PC-3 (cell line): ENCODE data around the gene PTMS. TPM values are rescaled to one million over a fixed set of nuclear protein-coding genes. Genes with fewer than 3 reads are reported as not detected.
A peak's percentile ranks its signal among the peaks of the same experiment; 100 is the strongest.

Source experiments
- ATAC-seq: fragments of 200-7000 bp; cut with Tn5 transposase; 2 replicates; pipeline ENCODE4 v1.9.1; 2020; ENCODE audit warnings: mild to moderate bottlenecking, moderate library complexity
- BruUV-seq: library from RNA; stranded (reverse); fragments of 400-500 nt; replicated peaks from 2 replicates; lab custom pipeline; 2021; lab: Mats Ljungman, UMichigan
- CTCF ChIA-PET: fragments of 300-600 bp; sonication (Branson Sonifier 250); formaldehyde crosslinking; loops from one replicate; lab custom pipeline; 2022; ENCODE audit warnings: antibody characterized with exemption; lab: Charles Lee
- POLR2A ChIA-PET: fragments of 300-600 bp; sonication (Branson Sonifier 250); formaldehyde crosslinking; loops from one replicate; lab custom pipeline; 2022; ENCODE audit warnings: antibody characterized with exemption; ENCODE audit not compliant: unreplicated experiment; lab: Charles Lee
- DNase-seq: peaks from one replicate; pipeline ENCODE4 v3.0.0-alpha.2; 2015
- H2AFZ ChIP-seq: fragments of 300-600 bp; sonication (generic); 2 replicates; pipeline ENCODE4 v1.6.0; 2016; ENCODE audit warnings: antibody characterized with exemption, low read length
- H3F3A ChIP-seq: fragments of 300-600 bp; sonication (generic); one replicate; pipeline ENCODE4 v1.6.0; 2017; ENCODE audit warnings: antibody characterized with exemption, low read length, control low read depth, mild to moderate bottlenecking; ENCODE audit not compliant: unreplicated experiment
- H3K27ac ChIP-seq: fragments of 300-600 bp; sonication (generic); 2 replicates; pipeline ENCODE4 v1.5.1; 2016; ENCODE audit warnings: mild to moderate bottlenecking, low read length
- H3K27me3 ChIP-seq: fragments of 300-600 bp; sonication (generic); 2 replicates; pipeline ENCODE4 v1.6.1; 2016; ENCODE audit warnings: low read length, mixed read lengths
- H3K36me3 ChIP-seq: fragments of 300-600 bp; sonication (generic); 2 replicates; pipeline ENCODE4 v1.6.1; 2016; ENCODE audit warnings: low read depth, mixed run types, low read length, mixed read lengths
- H3K4me1 ChIP-seq: fragments of 300-600 bp; sonication (generic); 2 replicates; pipeline ENCODE4 v1.5.1; 2016; ENCODE audit warnings: low read length; ENCODE audit not compliant: insufficient read depth
- H3K4me2 ChIP-seq: fragments of 300-600 bp; sonication (generic); 2 replicates; pipeline ENCODE4 v1.6.0; 2016; ENCODE audit warnings: low read length
- H3K4me3 ChIP-seq: fragments of 300-600 bp; sonication (generic); 2 replicates; pipeline ENCODE4 v1.5.1; 2016; ENCODE audit warnings: mild to moderate bottlenecking, low read length, mixed read lengths
- H3K79me2 ChIP-seq: fragments of 300-600 bp; sonication (generic); 2 replicates; pipeline ENCODE4 v1.6.1; 2017; ENCODE audit warnings: low read length, mixed read lengths
- H3K9ac ChIP-seq: fragments of 300-600 bp; sonication (generic); 2 replicates; pipeline ENCODE4 v1.6.0; 2016; ENCODE audit warnings: mild to moderate bottlenecking, low read length
- H3K9me2 ChIP-seq: fragments of 300-600 bp; sonication (generic); replicated peaks from 2 replicates; pipeline ENCODE4 v1.6.1; 2016; ENCODE audit warnings: mixed run types, low read length, mixed read lengths
- H3K9me3 ChIP-seq: fragments of 300-600 bp; sonication (generic); 2 replicates; pipeline ENCODE4 v1.6.1; 2016; ENCODE audit warnings: low read length, mixed read lengths
- H4K20me1 ChIP-seq: fragments of 300-600 bp; sonication (generic); 2 replicates; pipeline ENCODE4 v1.6.1; 2016; ENCODE audit warnings: low read length, mixed read lengths
- CTCF ChIP-seq: fragments of 300-600 bp; sonication (generic); conservative IDR thresholded peaks from 2 replicates; pipeline ENCODE4 v1.5.1; 2017; ENCODE audit warnings: antibody characterized with exemption, low read depth, mild to moderate bottlenecking, low read length
- EZH2 ChIP-seq: fragments of 300-600 bp; sonication (generic); IDR thresholded peaks from one replicate; pipeline ENCODE4 v1.6.1; 2017; ENCODE audit warnings: antibody characterized with exemption, mild to moderate bottlenecking, low read length; ENCODE audit not compliant: unreplicated experiment
- EZH2phosphoT487 ChIP-seq: fragments of 300-600 bp; sonication (generic); IDR thresholded peaks from 2 replicates; pipeline ENCODE4 v1.6.1; 2018; ENCODE audit warnings: mild to moderate bottlenecking, antibody characterized with exemption, low read length, borderline replicate concordance
- intact Hi-C: fragments of 100-400 bp; cut with micrococcal nuclease; formaldehyde crosslinking; loops from 2 replicates; pipeline ENCODE4 v1.9.0; 2023
- total RNA-seq: library from RNA; depleted of rRNA; stranded (reverse); fragments of >200 nt; gene quantifications from 2 replicates; pipeline ENCODE4 v1.2.3, GENCODE V29; 2014

Gene PTMS
- total RNA-seq, 1 experiment from 2014 or later = 46.4 TPM

- DNase-seq (peak; percentile 9), ATAC-seq (no peak)
- TF ChIP-seq EZH2 (no peak), EZH2phosphoT487 (no peak), CTCF (no peak)
- Histone ChIP-seq H3K4me1 (peaks cover 36% of the 10 kb centered on the region), H3K9me3 (no peaks in the 10 kb centered on the region), H3K9me2 (no peaks in the 10 kb centered on the region), H3K27me3 (no peaks in the 10 kb centered on the region), H3K79me2 (peaks cover 27% of the 10 kb centered on the region), H3K4me2 (peak overlapping the region; percentile 75), H3K27ac (peak overlapping the region; percentile 5; the same call in 1 of the 2 replicates), H4K20me1 (no peaks in the 10 kb centered on the region; the same call in 1 of the 2 replicates), H3K9ac (no peak overlapping the region), H3F3A (no peaks in the 10 kb centered on the region), H3K4me3 (peak overlapping the region; percentile 67; the same call in 1 of the 2 replicates), H2AFZ (peak overlapping the region; percentile 69; the same call in 1 of the 2 replicates), H3K36me3 (no peaks in the 10 kb centered on the region)
- ChIA-PET CTCF (no interaction called here), POLR2A (interaction anchor here (0.7 kb wide), 1 partner anchor 12 kb away, joined by 8 read pairs; the partner anchor contains the start of gene MLF2)
- no TSS peak for BruUV-seq
- intact Hi-C loops = no loop called here
Measured at GRCh38 chr12:6765048-6765633, 1.0 kb upstream of the PTMS start.

GRCh38 chr12:6766651-6767349, 637 bp downstream of the PTMS start:
- no peaks in the 10 kb centered on the region for H3K9me2 ChIP-seq
- no peaks in the 10 kb centered on the region for H3K9me3 ChIP-seq
- peaks cover 36% of the 10 kb centered on the region for H3K4me1 ChIP-seq
- H2AFZ ChIP-seq = peak overlapping the region; percentile 75
- ChIA-PET CTCF (interaction anchor here (0.5 to 2.0 kb wide), 4 partner anchors 12 to 158 kb away, joined by 3 to 24 read pairs (median 8); partner anchors contain the start of gene MLF2), POLR2A (interaction anchor here (0.6 to 1.5 kb wide), 3 partner anchors 13 to 85 kb away, joined by 4 to 14 read pairs (median 4); partner anchors contain the start of gene MLF2)
- peaks cover 27% of the 10 kb centered on the region for H3K79me2 ChIP-seq
- peak overlapping the region; percentile 79 for H3K9ac ChIP-seq
- no peaks in the 10 kb centered on the region for H3F3A ChIP-seq
- H3K27me3 ChIP-seq = no peaks in the 10 kb centered on the region
- DNase-seq = peak; percentile 68
- peak overlapping the region; percentile 96 for H3K4me2 ChIP-seq
- BruUV-seq = no TSS peak
- H3K4me3 ChIP-seq = peak overlapping the region; percentile 89
- no peaks in the 10 kb centered on the region for H3K36me3 ChIP-seq
- no peak for TF ChIP-seq EZH2
- no peak for TF ChIP-seq EZH2phosphoT487
- peak; percentile 52 for TF ChIP-seq CTCF
- H3K27ac ChIP-seq = peak overlapping the region; percentile 9; the same call in 1 of the 2 replicates
- peak; percentile 49 for ATAC-seq
- no peaks in the 10 kb centered on the region; the same call in 1 of the 2 replicates for H4K20me1 ChIP-seq
- intact Hi-C loops = loop anchor here (2.0 kb wide), 1 partner anchor 14 kb away; the partner anchor contains the start of gene MLF2
